GM15510 (cell line): ENCODE data around the gene PAX1.

Source experiments
- POLR2A ChIP-seq: IDR thresholded peaks from 3 replicates; pipeline ENCODE4 v1.6.1; 2011; ENCODE audit warnings: borderline replicate concordance; ENCODE audit not compliant: insufficient read length; ENCODE audit errors: extremely low read depth

Gene PAX1

GRCh38 chr20:21693322-21693721 is 12.1 kb upstream of the PAX1 start:
- no peak for TF ChIP-seq POLR2A

DNA sequence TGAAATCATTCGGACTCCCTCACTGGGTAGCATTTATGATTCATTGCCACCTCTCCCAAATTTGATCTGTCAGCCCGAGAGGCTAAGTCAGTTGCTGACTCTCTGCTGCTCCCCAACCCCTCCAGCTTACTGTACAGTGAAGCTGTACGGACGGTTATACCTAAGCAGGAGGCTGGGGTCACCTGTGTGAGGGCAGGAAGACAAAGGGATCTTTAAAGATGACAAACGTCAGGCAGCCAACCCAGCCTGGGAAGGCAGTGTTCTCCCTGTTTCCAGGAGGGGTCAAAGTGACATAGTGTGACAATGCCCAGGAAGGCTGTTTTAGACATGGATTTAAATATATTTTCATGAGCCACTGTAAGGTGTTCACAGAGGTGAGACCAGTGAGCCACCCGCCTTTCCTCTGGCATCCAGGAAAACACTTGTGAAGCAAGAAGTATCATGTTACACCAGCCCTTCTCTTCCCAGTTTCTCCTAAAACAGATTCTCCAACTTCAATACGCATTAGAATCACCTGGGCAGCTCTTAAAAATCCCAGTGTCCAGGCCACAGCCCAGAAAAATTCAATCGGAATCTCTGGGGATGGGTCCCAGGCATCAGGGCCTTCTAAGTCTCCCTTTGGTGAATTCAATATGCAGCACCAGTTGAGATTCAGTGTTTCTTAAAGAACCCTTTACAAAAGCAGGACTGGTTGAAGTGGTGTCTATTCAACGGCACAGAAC is 6.8 kb upstream of the PAX1 start:
- TF ChIP-seq POLR2A = no peak

- TF ChIP-seq POLR2A = no peak
Measured at GRCh38 chr20:21699216-21699508, 6.3 kb upstream of the PAX1 start.

GRCh38 chr20:21701171-21701876 is 4.1 kb upstream of the PAX1 start:
- TF ChIP-seq POLR2A = no peak

DNA sequence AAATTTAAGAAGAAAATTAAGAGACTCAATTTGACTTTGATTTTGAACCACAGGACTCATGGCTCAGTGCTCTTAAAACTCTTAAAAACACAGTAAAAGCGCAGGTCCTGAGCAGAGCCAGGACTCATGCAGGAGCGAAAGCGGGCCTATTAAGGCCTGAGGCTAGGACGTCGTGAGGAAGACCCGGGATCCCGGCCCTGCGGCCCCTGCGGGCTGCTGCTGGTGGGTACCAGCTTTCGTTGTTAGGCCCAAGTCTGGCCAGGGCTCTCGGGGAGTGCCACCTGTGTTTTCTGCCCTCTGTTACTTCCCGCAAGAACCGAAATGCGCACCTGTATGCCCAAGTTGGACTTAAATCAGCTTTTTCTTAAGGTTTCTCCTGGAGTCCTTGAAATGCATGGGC is 3.4 kb upstream of the PAX1 start:
- TF ChIP-seq POLR2A = no peak

- TF ChIP-seq POLR2A = no peak
Measured at GRCh38 chr20:21702553-21703470, 2.7 kb upstream of the PAX1 start.

DNA sequence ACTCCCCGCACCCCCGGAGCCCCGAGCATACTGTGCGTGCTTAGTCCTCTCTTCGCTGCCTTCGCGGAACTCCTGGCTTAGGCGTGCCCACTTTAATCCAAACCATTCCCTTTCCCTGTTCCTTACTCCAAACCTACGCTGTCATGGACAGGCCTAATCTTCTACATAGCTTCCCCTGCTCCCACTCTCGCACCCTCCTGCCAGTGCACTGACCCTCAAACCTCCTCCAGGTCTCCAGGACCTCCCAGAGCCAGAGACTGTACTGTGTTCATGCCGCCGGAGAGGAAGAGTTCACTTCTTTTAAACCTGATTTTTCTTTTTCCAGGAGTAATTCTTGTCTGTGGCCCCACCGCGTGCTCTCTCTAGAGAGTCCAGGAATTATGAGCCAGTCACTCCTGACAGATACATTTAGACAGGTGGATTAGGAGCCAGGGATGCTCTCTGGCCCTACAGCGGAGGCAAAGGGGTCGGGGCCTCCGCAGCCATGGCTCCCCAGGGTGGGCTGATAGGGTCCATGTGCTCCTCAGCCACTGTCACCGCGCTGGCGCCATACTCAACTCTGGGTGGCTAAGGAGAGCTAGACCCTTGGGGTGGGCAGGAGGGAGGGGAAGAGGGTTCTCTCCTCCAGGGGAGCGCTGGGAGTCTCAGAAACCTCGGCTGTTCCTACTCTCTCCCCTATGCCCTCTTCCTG is 1.6 kb upstream of the PAX1 start:
- no peak for TF ChIP-seq POLR2A

- no peak for TF ChIP-seq POLR2A
Measured at GRCh38 chr20:21704408-21705385, 767 bp upstream of the PAX1 start.

GRCh38 chr20:21706261-21707195 is 1.1 kb downstream of the PAX1 start:
- TF ChIP-seq POLR2A = no peak

- no peak for TF ChIP-seq POLR2A
Measured at GRCh38 chr20:21707267-21707666, 1.8 kb downstream of the PAX1 start.

- TF ChIP-seq POLR2A = no peak
Measured at GRCh38 chr20:21707999-21708737, 2.7 kb downstream of the PAX1 start.
